K562 (cell line): ENCODE data around the gene SPHK2. TPM values are rescaled to one million over a fixed set of nuclear protein-coding genes. Genes with fewer than 3 reads are reported as not detected.

ENCODE experiments used
- CHD1 ChIP-seq: fragments of 200-600 bp; sonication (generic); IDR thresholded peaks from one replicate; pipeline ENCODE4 v1.6.1; 2012; ENCODE audit warnings: mild to moderate bottlenecking, moderate library complexity, low read length, inconsistent platforms
- NR3C1 ChIP-seq: sonication (generic); formaldehyde crosslinking; IDR thresholded peaks from 2 replicates; pipeline ENCODE4 v1.8.1; 2022; ENCODE audit warnings: missing genetic modification reagents
- POLR2AphosphoS5 ChIP-seq: IDR thresholded peaks from 2 replicates; pipeline ENCODE4 v1.6.1; 2011; ENCODE audit warnings: mild to moderate bottlenecking, low read depth, low read length, moderate library complexity; ENCODE audit not compliant: control insufficient read depth, insufficient read depth
- POU5F1 ChIP-seq: fragments of 150-350 bp; IDR thresholded peaks from 2 replicates; pipeline ENCODE4 v1.6.1; 2014; ENCODE audit warnings: borderline replicate concordance, low read length, low read depth, mild to moderate bottlenecking; ENCODE audit not compliant: partially characterized antibody
- RHOXF2B ChIP-seq: fragments of 250-450 bp; sonication (Bioruptor Pico); conservative IDR thresholded peaks from 2 replicates; pipeline ENCODE4 v1.5.1; 2021
- SRSF1 ChIP-seq: fragments of 200-400 bp; formaldehyde crosslinking; IDR thresholded peaks from 2 replicates; pipeline ENCODE4 v1.6.1; 2017; ENCODE audit warnings: mild to moderate bottlenecking, low read depth, low read length, moderate library complexity
- TRIM25 ChIP-seq: fragments of 450-650 bp; IDR thresholded peaks from 2 replicates; pipeline ENCODE4 v1.7.0; 2016; ENCODE audit warnings: borderline replicate concordance
- TSC22D4 ChIP-seq: fragments of 450-650 bp; IDR thresholded peaks from 2 replicates; pipeline ENCODE4 v1.6.1; 2016; ENCODE audit warnings: missing genetic modification characterization, missing biosample characterization, control low read depth
- ZBTB12 ChIP-seq: fragments of 250-450 bp; sonication (Bioruptor Pico); IDR thresholded peaks from 2 replicates; pipeline ENCODE4 v1.4.0; 2020
- ZBTB8A ChIP-seq: fragments of 450-650 bp; IDR thresholded peaks from 2 replicates; pipeline ENCODE4 v1.6.1; 2018; ENCODE audit warnings: mild to moderate bottlenecking, moderate library complexity; ENCODE audit not compliant: partially characterized antibody
- ZNF217 ChIP-seq: sonication (generic); formaldehyde crosslinking; IDR thresholded peaks from 2 replicates; pipeline ENCODE4 v1.8.0; 2022; ENCODE audit warnings: mild to moderate bottlenecking, missing genetic modification reagents
- ZNF354B ChIP-seq: fragments of 250-450 bp; sonication (Bioruptor Pico); IDR thresholded peaks from 2 replicates; pipeline ENCODE4 v1.4.0; 2020
- ZNF436 ChIP-seq: fragments of 250-450, 450-650 bp; sonication (Bioruptor Pico); formaldehyde crosslinking; IDR thresholded peaks from 2 replicates; pipeline ENCODE4 v1.7.0; 2020; ENCODE audit warnings: mild to moderate bottlenecking
- ZNF551 ChIP-seq: fragments of 250-450 bp; sonication (Bioruptor Pico); IDR thresholded peaks from 2 replicates; pipeline ENCODE4 v1.5.0; 2021; ENCODE audit warnings: mild to moderate bottlenecking, moderate library complexity
- ZNF584 ChIP-seq: fragments of 200-800 bp; sonication (Bioruptor generic); IDR thresholded peaks from 2 replicates; pipeline ENCODE4 v1.6.1; 2016; ENCODE audit warnings: low read depth, mild to moderate bottlenecking, missing genetic modification characterization, missing compliant biosample characterization
- ZNF778 ChIP-seq: fragments of 450-650 bp; formaldehyde crosslinking; IDR thresholded peaks from 2 replicates; pipeline ENCODE4 v1.4.0; 2020; ENCODE audit warnings: mild to moderate bottlenecking, moderate library complexity
- polyA plus RNA-seq, 8 experiments: library from polyadenylated mRNA; depleted of rRNA in 4 of 8; stranded (reverse) in 5 of 8; unstranded in 3 of 8; fragments of >200 nt; fragmentation: Nextera tagmentation in 2 of 8; fragmentation: Illumina TruSeq in 1 of 8; extraction: Ambion mirVana in 2 of 8; extraction: Trizol in 1 of 8; gene quantifications; 2 replicates each; pipeline versions ENCODE4 v1.2.1 to v1.2.3, GENCODE V29; 2011 to 2014; ENCODE audit warnings: inconsistent platforms in 1 of 8, missing spikeins in 1 of 8
- total RNA-seq, 7 experiments: library from RNA; depleted of rRNA in 6 of 7; stranded (reverse); fragments of >200 nt in 6 of 7; fragmentation: Illumina TruSeq in 2 of 7; extraction: Trizol in 2 of 7; gene quantifications; 2 replicates each; pipeline versions ENCODE4 v1.2.1 to v1.2.3, GENCODE V29; 2011 to 2021; ENCODE audit warnings: low replicate concordance in 1 of 7
- TF ChIP-seq, protein P1 (sequence below), 2 experiments: fragments of 450-650 bp; IDR thresholded peaks; 2 replicates each; pipeline ENCODE4 v1.6.1; 2016
- TF ChIP-seq, protein P2 (sequence below): fragments of 200-800 bp; sonication (Bioruptor generic); IDR thresholded peaks from 2 replicates; pipeline ENCODE4 v1.6.1; 2016; ENCODE audit warnings: missing genetic modification characterization, missing compliant biosample characterization

SPHK2 gene
- total and polyA plus RNA-seq, 9 of the 15 experiments (the other 6 are each of a cell fraction or from before 2014, with no cell fraction given), result 0.10 to 15.2 (median 2.9) TPM

- TF ChIP-seq ZBTB8A, result no peak
- TF ChIP-seq ZBTB12 (CRISPR knock-in tag), result no peak
- TF ChIP-seq TSC22D4, result no peak
- TF ChIP-seq ZNF584 (CRISPR knock-in tag), result no peak
- no peak for TF ChIP-seq POU5F1
- TF ChIP-seq NR3C1 (CRISPR knock-in tag), result no peak
- TF ChIP-seq, protein P1, sequence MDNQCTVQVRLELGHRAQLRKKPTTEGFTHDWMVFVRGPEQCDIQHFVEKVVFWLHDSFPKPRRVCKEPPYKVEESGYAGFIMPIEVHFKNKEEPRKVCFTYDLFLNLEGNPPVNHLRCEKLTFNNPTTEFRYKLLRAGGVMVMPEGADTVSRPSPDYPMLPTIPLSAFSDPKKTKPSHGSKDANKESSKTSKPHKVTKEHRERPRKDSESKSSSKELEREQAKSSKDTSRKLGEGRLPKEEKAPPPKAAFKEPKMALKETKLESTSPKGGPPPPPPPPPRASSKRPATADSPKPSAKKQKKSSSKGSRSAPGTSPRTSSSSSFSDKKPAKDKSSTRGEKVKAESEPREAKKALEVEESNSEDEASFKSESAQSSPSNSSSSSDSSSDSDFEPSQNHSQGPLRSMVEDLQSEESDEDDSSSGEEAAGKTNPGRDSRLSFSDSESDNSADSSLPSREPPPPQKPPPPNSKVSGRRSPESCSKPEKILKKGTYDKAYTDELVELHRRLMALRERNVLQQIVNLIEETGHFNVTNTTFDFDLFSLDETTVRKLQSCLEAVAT (IDR thresholded peaks at IDR 0.05), result no peak
- no peak for TF ChIP-seq RHOXF2B (CRISPR knock-in tag)
- TF ChIP-seq, protein P2, sequence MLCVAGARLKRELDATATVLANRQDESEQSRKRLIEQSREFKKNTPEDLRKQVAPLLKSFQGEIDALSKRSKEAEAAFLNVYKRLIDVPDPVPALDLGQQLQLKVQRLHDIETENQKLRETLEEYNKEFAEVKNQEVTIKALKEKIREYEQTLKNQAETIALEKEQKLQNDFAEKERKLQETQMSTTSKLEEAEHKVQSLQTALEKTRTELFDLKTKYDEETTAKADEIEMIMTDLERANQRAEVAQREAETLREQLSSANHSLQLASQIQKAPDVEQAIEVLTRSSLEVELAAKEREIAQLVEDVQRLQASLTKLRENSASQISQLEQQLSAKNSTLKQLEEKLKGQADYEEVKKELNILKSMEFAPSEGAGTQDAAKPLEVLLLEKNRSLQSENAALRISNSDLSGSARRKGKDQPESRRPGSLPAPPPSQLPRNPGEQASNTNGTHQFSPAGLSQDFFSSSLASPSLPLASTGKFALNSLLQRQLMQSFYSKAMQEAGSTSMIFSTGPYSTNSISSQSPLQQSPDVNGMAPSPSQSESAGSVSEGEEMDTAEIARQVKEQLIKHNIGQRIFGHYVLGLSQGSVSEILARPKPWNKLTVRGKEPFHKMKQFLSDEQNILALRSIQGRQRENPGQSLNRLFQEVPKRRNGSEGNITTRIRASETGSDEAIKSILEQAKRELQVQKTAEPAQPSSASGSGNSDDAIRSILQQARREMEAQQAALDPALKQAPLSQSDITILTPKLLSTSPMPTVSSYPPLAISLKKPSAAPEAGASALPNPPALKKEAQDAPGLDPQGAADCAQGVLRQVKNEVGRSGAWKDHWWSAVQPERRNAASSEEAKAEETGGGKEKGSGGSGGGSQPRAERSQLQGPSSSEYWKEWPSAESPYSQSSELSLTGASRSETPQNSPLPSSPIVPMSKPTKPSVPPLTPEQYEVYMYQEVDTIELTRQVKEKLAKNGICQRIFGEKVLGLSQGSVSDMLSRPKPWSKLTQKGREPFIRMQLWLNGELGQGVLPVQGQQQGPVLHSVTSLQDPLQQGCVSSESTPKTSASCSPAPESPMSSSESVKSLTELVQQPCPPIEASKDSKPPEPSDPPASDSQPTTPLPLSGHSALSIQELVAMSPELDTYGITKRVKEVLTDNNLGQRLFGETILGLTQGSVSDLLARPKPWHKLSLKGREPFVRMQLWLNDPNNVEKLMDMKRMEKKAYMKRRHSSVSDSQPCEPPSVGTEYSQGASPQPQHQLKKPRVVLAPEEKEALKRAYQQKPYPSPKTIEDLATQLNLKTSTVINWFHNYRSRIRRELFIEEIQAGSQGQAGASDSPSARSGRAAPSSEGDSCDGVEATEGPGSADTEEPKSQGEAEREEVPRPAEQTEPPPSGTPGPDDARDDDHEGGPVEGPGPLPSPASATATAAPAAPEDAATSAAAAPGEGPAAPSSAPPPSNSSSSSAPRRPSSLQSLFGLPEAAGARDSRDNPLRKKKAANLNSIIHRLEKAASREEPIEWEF, result peak; percentile 76; the same call in 1 of the 2 replicates
- no peak for TF ChIP-seq ZNF436
- TF ChIP-seq ZNF551, result no peak
- no peak for TF ChIP-seq ZNF778
- TF ChIP-seq CHD1, result peak; percentile 7
- TF ChIP-seq TRIM25, result no peak
- TF ChIP-seq SRSF1, result no peak
- peak; percentile 44; the same call in 1 of the 2 replicates for TF ChIP-seq POLR2AphosphoS5
- TF ChIP-seq ZNF354B (CRISPR knock-in tag), result no peak
- no peak for TF ChIP-seq ZNF217
Measured at GRCh38 chr19:48633148-48634035, 14.1 kb downstream of the SPHK2 start (continued).
